SU-DHL-6 (cell line): ENCODE data around the gene U2AF2.

Experiments used
- H2AFZ ChIP-seq: fragments of 200-600 bp; sonication (generic); 2 replicates; pipeline ENCODE4 v1.6.1; 2014; ENCODE audit warnings: low read depth, mild to moderate bottlenecking, moderate library complexity, mixed read lengths, antibody characterized with exemption, low read length; ENCODE audit not compliant: severe bottlenecking
- H3F3A ChIP-seq: fragments of 200-600 bp; shearing (Covaris generic); 2 replicates; pipeline ENCODE4 v1.6.0; 2016; ENCODE audit warnings: antibody characterized with exemption, mild to moderate bottlenecking; ENCODE audit not compliant: insufficient read depth
- H3K27ac ChIP-seq: fragments of 200-600 bp; sonication (generic); 2 replicates; pipeline ENCODE4 v1.5.1; 2016; ENCODE audit warnings: low read depth, mild to moderate bottlenecking, low read length, moderate library complexity, mixed read lengths
- H3K27me3 ChIP-seq: fragments of 200-600 bp; sonication (generic), shearing (Covaris generic); 2 replicates; pipeline ENCODE4 v1.6.0; 2014; ENCODE audit warnings: mild to moderate bottlenecking, low read length
- H3K36me3 ChIP-seq: fragments of 200-600 bp; sonication (generic); 2 replicates; pipeline ENCODE4 v1.6.1; 2014; ENCODE audit warnings: mild to moderate bottlenecking, low read length, mixed read lengths
- H3K4me2 ChIP-seq: fragments of 300-600, 200-600 bp; shearing (Covaris generic), sonication (generic); 2 replicates; pipeline ENCODE4 v1.6.0; 2014; ENCODE audit warnings: low read length, low read depth, mild to moderate bottlenecking; ENCODE audit not compliant: poor library complexity, severe bottlenecking
- H3K4me3 ChIP-seq: fragments of 200-600 bp; sonication (generic); 2 replicates; pipeline ENCODE4 v1.5.1; 2014; ENCODE audit warnings: antibody characterized with exemption, low read length, mild to moderate bottlenecking, mixed read lengths; ENCODE audit not compliant: insufficient read depth, poor library complexity, severe bottlenecking
- H3K79me2 ChIP-seq: fragments of 200-600 bp; sonication (generic); 2 replicates; pipeline ENCODE4 v1.6.1; 2014; ENCODE audit warnings: mild to moderate bottlenecking, low read length, moderate library complexity; ENCODE audit not compliant: insufficient read depth
- H3K9ac ChIP-seq: fragments of 200-600 bp; sonication (generic); 2 replicates; pipeline ENCODE4 v1.7.0; 2014; ENCODE audit warnings: mild to moderate bottlenecking, low read length
- H3K9me2 ChIP-seq: fragments of 200-600 bp; sonication (generic); replicated peaks from 2 replicates; pipeline ENCODE4 v1.6.1; 2014; ENCODE audit warnings: low read length; ENCODE audit not compliant: insufficient read depth
- H3K9me3 ChIP-seq: fragments of 200-600 bp; sonication (generic); 2 replicates; pipeline ENCODE4 v1.6.1; 2014; ENCODE audit warnings: low read length, mixed read lengths; ENCODE audit not compliant: insufficient read depth
- H4K20me1 ChIP-seq: fragments of 200-600 bp; sonication (generic); 2 replicates; pipeline ENCODE4 v1.6.1; 2014; ENCODE audit warnings: low read depth, mild to moderate bottlenecking, antibody characterized with exemption, low read length, moderate library complexity, mixed read lengths
- EZH2phosphoT487 ChIP-seq: fragments of 200-600 bp; sonication (generic), shearing (Covaris generic); conservative IDR thresholded peaks from 2 replicates; pipeline ENCODE4 v1.6.1; 2018; ENCODE audit warnings: mild to moderate bottlenecking, antibody characterized with exemption, low read length, moderate library complexity, mixed read lengths
- TF ChIP-seq, protein P1 (sequence below): fragments of 200-600 bp; sonication (generic); IDR thresholded peaks from one replicate; pipeline ENCODE4 v1.5.1; 2017; ENCODE audit warnings: antibody characterized with exemption, mild to moderate bottlenecking, low read length, moderate library complexity; ENCODE audit not compliant: insufficient read depth, poor library complexity, severe bottlenecking

Gene U2AF2

DNA sequence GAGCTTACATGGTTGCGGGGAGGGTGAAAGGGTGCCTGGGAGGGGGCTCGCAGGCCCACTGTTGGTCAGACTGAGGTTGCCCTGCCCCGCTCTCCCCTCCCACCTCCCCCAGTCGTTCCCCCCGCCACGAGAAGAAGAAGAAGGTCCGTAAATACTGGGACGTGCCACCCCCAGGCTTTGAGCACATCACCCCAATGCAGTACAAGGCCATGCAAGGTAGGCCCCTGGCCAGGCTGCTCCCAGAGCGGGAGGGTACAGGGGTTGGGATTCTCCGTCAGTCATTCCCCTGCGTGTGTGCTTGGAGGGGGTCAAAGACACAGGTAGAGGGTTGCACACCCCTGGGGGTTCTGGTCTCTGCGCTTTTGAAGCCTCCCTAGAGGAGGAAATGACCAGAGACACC is 5.6 kb downstream of the U2AF2 start:
- Histone ChIP-seq H3K27me3 (no peaks in the 10 kb centered on the region), H3K4me2 (no peak overlapping the region), H2AFZ (no peak overlapping the region), H3K9me2 (no peaks in the 10 kb centered on the region), H3K79me2 (peaks cover 97% of the 10 kb centered on the region), H3K9ac (no peak overlapping the region), H3K9me3 (no peaks in the 10 kb centered on the region), H3K36me3 (peaks cover 19% of the 10 kb centered on the region), H4K20me1 (peaks cover 25% of the 10 kb centered on the region; the same call in 1 of the 2 replicates), H3K27ac (no peak overlapping the region), H3K4me3 (no peak overlapping the region), H3F3A (peaks cover 3% of the 10 kb centered on the region; the same call in 1 of the 2 replicates)
- TF ChIP-seq EZH2phosphoT487 = no peak

DNA sequence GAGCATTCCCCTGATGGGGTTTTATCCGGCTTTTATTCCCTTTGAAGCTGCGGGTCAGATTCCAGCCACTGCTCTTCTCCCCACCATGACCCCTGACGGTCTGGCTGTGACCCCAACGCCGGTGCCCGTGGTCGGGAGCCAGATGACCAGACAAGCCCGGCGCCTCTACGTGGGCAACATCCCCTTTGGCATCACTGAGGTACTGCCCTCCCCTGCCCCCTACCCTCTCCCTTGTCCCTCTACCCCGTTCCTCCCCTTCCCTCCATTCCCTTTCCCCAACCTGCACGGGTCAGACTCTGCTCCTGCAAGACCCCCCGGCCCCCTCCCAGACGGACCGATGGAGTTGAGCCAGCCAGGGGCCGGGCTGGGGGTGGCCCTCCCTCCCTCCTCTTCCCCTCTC is 6.2 kb downstream of the U2AF2 start:
- Histone ChIP-seq H3F3A (peaks cover 3% of the 10 kb centered on the region; the same call in 1 of the 2 replicates), H3K27me3 (no peaks in the 10 kb centered on the region), H3K4me2 (no peak overlapping the region), H3K27ac (no peak overlapping the region), H3K4me3 (no peak overlapping the region), H3K79me2 (peaks cover 97% of the 10 kb centered on the region), H3K36me3 (peaks cover 18% of the 10 kb centered on the region), H2AFZ (no peak overlapping the region), H3K9me3 (no peaks in the 10 kb centered on the region), H3K9me2 (no peaks in the 10 kb centered on the region), H3K9ac (no peak overlapping the region), H4K20me1 (peaks cover 25% of the 10 kb centered on the region; the same call in 1 of the 2 replicates)
- TF ChIP-seq EZH2phosphoT487 = no peak
- TF ChIP-seq, protein P1, sequence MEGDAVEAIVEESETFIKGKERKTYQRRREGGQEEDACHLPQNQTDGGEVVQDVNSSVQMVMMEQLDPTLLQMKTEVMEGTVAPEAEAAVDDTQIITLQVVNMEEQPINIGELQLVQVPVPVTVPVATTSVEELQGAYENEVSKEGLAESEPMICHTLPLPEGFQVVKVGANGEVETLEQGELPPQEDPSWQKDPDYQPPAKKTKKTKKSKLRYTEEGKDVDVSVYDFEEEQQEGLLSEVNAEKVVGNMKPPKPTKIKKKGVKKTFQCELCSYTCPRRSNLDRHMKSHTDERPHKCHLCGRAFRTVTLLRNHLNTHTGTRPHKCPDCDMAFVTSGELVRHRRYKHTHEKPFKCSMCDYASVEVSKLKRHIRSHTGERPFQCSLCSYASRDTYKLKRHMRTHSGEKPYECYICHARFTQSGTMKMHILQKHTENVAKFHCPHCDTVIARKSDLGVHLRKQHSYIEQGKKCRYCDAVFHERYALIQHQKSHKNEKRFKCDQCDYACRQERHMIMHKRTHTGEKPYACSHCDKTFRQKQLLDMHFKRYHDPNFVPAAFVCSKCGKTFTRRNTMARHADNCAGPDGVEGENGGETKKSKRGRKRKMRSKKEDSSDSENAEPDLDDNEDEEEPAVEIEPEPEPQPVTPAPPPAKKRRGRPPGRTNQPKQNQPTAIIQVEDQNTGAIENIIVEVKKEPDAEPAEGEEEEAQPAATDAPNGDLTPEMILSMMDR = no peak

DNA sequence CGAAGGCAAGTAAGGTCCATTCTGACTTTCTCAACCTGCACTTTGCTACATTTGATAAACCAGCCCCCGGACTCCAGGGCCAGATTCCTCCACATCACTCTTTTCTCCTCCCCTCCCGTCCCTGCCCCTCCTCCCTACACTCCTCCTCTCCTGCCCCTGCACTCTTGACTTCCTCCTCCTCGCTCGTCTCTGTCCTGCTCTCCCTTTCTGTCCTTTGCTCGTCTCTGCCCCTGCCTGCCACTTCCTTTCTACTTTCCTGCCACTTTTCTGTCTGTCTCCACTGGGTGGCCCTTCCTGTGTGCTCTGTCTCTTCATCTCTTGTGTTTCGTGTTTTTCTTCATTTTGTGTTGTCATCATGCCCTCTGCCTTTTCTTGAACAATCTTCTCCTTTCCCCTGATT is 7.0 kb downstream of the U2AF2 start:
- Histone ChIP-seq H2AFZ (no peak overlapping the region), H3K79me2 (peaks cover 97% of the 10 kb centered on the region), H3K9ac (no peak overlapping the region), H3K9me3 (no peaks in the 10 kb centered on the region), H3K36me3 (peaks cover 17% of the 10 kb centered on the region), H3K4me3 (no peak overlapping the region), H3K27me3 (no peaks in the 10 kb centered on the region), H3K27ac (no peak overlapping the region), H3F3A (no peaks in the 10 kb centered on the region), H3K9me2 (no peaks in the 10 kb centered on the region), H4K20me1 (peaks cover 22% of the 10 kb centered on the region; the same call in 1 of the 2 replicates), H3K4me2 (no peak overlapping the region)
- no peak for TF ChIP-seq EZH2phosphoT487
- TF ChIP-seq, protein P1 = no peak

DNA sequence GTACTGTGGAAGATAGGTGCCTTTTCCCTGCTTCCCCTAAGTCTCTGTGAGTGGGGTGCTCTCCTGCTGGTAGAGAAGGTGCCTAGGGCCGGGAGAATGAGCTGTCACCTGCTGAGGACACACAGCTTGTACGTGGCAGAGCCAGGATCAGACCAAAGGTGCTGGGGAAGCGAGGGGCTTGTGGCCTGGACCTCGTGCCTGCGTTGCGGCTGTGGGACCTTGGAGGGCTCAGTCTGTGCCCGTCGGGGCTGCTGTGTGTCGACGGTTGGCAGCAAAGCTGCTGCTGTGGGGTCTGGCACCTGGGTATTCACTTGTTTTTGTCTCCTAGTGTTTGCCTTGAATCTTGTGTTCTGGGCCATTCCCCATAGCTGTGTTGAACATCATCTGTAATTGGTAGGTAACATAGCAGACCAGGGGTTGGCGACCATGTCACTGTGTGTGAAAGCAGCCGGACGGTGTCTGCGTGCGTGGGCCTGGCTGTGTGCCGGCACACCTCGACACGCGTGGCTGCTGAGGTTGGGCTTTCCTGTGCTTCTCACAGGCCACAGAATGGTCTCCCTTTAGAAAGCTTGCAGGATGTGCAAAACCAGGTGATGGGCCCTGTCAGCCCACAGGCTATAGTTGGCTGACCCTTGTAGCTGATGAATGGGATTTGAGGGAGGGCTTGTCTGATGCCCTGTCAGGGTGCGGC is 9.2 kb downstream of the U2AF2 start:
- no peak overlapping the region for H3K27ac ChIP-seq
- no peak for TF ChIP-seq EZH2phosphoT487
- TF ChIP-seq, protein P1 = no peak
- H3F3A ChIP-seq = no peaks in the 10 kb centered on the region
- no peak overlapping the region for H3K4me2 ChIP-seq
- peaks cover 11% of the 10 kb centered on the region; the same call in 1 of the 2 replicates for H4K20me1 ChIP-seq
- no peak overlapping the region for H3K9ac ChIP-seq
- H3K4me3 ChIP-seq = no peak overlapping the region
- H3K9me3 ChIP-seq = no peaks in the 10 kb centered on the region
- no peaks in the 10 kb centered on the region for H3K9me2 ChIP-seq
- H2AFZ ChIP-seq = no peak overlapping the region
- peaks cover 95% of the 10 kb centered on the region for H3K79me2 ChIP-seq
- H3K36me3 ChIP-seq = peaks cover 17% of the 10 kb centered on the region; the same call in 1 of the 2 replicates
- no peaks in the 10 kb centered on the region for H3K27me3 ChIP-seq
